ENCODE measurements around the gene CCNY. TPM values are rescaled to one million over a fixed set of nuclear protein-coding genes. Genes with fewer than 3 reads are reported as not detected.

Gene CCNY
- total RNA-seq, 1 donor from 2014 or later = 83.4 TPM

DNA sequence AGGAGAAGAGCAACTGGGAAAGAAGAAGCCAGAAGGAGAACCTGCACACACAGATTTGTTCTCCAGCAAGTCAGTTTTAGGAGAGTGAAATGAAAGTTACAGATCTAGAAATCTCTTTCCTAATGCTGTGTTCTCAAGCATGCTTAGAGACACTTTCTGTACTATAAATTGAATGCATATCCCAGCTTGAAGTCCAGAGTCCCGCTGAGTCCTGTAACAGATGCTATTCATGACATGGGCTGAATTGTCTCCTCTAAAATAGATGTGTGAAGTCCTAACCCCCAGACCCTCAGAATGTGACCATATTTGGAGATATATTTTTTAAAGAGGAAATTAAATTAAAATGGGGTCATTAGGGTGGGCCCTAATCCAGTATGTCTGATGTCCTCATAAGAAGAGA lies 222.0 kb downstream of the CCNY start:
- intact Hi-C loops (cut with DNase I) = no loop called here
- DNase-seq (ENCODE audit: low spot score) = no peak

DNA sequence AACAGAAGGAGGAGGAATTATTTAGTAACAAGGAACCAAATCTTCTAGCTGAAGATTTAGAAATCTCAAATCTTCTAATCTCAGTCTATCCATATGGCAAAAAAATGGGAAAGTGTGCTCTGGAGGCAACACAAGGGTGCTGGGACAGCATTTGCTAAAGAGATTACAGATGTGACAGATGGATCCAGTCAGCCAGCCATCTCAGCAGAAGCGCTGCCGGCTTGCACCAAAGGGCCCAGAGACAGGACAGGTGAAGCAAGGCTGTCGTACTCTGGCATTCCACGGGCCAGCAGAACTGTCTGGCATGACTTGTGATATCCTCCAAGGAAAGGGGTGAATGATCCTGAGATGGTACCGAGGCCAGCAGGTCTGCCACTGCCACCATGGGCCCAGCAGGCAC lies 223.1 kb downstream of the CCNY start:
- no peak for DNase-seq (ENCODE audit: low spot score)
- intact Hi-C loops (cut with DNase I) = no loop called here

DNA sequence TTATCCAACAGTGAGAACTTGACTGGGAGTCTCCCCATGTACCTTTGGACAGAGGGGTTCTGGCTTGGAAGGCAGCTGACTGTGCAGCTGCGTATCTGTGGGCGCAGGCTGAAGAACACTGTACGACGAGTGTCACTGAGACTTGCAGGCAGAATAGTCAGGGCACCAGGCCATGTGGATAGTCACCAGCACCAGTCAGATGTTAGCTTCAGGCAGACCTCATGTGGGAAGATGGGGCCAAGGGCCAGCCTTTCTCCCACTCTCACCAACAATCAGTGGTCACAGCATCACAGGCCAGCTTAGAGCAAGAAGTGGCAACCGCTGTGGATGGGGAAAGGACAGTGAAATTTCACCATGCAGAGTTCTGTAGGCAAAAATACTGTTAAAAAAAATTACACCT lies 225.4 kb downstream of the CCNY start:
- DNase-seq (ENCODE audit: low spot score) = no peak
- intact Hi-C loops (cut with DNase I) = loop anchor here (5.0 to 10.0 kb wide), 2 partner anchors 224 to 437 kb away; partner anchors contain the start of genes CCNY and CREM

DNA sequence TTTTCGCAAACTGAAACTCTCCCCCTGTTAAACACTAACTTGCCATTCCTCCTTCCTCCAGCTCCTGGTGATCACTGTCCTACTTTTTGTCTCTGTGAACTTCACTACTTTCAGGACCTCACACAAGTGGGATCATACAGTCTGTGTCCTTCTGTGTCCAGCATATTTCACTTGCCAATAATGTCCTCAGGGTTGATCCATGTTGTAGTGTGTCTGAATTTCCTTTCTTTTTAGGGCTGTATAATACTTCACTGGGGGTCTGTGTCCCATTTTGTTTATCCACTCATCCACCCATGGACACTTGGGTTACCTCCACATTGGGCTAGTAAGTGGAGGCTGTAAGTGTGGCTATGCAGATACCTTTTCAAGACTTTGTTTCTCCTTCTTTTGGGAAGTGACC lies 226.1 kb downstream of the CCNY start:
- intact Hi-C loops (cut with DNase I) = loop anchor here (5.0 to 10.0 kb wide), 2 partner anchors 225 to 438 kb away; partner anchors contain the start of genes CCNY and CREM
- no peak for DNase-seq (ENCODE audit: low spot score)

DNA sequence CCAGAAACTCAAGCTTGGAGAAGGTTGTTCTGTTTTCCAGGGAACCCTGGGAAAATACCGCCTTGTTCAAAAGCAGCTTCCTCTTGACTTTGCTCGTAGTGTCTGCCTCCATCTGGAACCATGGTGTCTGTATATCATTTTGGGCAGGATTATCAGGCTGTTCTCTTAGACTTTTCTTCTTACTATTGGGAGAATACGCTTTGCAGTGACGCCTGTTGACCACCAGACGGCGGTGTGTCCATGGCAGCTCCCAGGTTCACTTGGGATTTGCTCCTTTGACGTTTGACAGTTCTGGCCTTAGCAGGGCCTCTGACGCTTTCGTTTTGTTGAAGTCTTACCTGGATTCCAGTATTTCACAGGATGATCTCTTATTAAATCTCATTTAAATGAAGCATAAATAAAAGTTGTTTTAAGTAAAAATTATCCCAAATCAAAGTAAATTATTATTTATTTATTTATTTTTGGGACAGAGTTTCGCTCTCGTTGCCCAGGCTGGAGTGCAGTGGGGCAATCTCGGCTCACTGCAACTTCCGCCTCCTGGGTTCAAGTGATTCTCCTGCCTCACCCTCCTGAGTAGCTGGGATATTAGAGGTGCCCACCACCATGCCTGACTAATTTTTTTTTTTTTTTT lies 227.1 kb downstream of the CCNY start:
- no peak for DNase-seq (ENCODE audit: low spot score)
- intact Hi-C loops (cut with DNase I) = loop anchor here (5.0 to 10.0 kb wide), 2 partner anchors 226 to 439 kb away; partner anchors contain the start of genes CCNY and CREM

DNA sequence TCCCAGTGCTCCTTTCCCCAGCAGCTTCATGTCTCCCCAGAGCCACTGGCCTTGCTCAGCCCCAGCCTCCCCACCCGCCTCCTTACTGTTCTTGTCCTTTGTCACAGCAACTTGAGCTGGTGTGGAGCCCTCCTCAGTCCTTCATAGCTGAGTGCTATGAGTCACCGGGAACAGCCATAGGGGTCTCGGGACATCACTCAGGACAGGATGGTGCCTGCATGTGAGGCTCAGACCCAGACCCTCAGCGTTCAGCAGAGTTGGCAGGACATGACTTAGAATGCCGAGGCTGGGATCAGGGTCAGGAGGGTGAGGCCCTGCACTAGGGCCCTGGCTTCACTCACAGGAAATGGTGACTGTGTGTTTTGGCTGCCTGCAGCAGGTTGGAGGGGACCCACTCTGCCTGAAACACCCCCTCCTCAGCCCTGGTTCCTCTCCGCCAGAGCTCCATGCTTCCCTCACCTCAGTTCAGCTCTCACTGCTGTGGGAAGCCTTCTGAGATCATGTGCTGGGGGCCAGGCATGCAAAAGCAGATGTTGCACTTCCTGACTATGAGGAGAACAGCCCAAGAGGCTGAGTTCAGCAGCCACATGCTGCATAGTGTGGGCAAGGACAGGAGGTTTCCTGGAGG lies 228.1 kb downstream of the CCNY start:
- intact Hi-C loops (cut with DNase I) = loop anchor here (5.0 to 10.0 kb wide), 2 partner anchors 227 to 440 kb away; partner anchors contain the start of genes CCNY and CREM
- no peak for DNase-seq (ENCODE audit: low spot score)

DNA sequence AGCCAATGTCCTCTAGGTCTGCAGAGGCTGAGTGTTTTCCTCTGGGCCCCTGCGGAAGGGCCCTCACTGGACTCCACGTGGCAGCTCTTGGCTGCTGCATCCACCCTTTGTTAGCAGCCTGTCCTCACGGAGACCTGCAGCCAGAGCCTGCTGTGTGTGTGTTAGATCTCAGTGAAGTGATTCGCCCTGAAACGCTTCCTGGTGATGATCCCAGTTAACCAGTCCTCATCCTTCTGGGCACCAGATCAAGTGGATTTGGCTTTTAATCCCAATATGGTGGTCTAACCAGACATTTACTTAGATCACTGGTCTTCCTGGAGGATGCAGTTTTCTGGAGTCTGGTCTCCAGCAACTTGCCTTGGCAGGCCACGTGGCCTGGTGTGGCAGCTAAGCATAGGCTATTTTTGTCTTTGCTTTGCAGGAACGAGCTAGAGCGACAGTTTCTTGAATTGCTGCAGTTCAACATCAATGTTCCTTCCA lies 229.3 kb downstream of the CCNY start:
- intact Hi-C loops (cut with DNase I) = loop anchor here (5.0 to 10.0 kb wide), 2 partner anchors 93 to 441 kb away; partner anchors contain the start of gene CREM
- DNase-seq (ENCODE audit: low spot score) = no peak

DNA sequence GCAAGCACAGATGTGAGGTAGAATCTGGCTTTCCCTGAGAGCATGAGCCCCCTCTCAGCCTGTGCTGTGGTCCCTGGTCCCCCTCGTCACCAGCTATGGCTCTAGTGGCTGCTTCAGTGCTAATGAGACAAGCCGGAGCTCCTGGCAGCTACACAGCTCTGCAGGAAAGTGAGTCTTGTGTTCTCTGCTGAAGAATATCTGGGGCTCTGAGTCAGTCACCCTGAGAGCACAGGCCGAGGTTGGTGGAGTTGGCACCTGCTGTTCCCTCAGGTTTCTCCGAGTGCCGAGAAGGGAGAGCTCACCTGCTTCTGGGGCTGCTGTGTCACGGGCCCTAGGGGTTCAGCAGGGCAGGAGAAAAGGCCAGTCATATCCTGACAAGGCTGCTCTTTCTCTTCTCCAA lies 231.6 kb downstream of the CCNY start:
- DNase-seq (ENCODE audit: low spot score) = no peak
- intact Hi-C loops (cut with DNase I) = loop anchor here (5.0 to 10.0 kb wide), 2 partner anchors 96 to 443 kb away; partner anchors contain the start of gene CREM

DNA sequence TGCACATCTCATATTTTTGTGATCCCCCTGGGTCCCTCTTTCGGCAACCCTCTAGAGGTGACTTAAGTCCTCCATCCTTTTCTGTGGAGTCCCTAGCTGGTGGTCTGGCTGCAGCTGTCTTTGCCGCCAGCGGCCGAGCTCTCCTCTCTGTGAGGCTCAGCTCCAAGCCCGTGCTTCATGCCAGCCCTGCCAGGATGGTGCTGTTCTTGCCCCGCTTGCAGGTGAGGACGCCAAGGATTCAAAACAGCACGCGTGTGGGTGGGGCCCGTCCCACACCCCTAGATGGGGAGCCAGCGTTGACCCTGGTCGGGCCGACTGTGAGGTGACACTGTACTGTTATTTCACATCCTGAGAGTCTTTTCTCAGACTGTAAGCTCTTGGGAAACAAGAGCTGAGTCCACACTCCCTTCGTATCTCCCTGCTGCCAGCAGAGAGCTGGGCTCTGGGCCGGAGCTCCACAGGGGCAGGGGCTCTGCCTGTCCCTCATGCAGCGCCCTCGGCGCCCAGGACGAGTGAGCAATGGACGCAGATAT lies 232.2 kb downstream of the CCNY start:
- DNase-seq (ENCODE audit: low spot score) = no peak
- intact Hi-C loops (cut with DNase I) = loop anchor here (5.0 to 10.0 kb wide), 2 partner anchors 96 to 444 kb away; partner anchors contain the start of gene CREM

DNA sequence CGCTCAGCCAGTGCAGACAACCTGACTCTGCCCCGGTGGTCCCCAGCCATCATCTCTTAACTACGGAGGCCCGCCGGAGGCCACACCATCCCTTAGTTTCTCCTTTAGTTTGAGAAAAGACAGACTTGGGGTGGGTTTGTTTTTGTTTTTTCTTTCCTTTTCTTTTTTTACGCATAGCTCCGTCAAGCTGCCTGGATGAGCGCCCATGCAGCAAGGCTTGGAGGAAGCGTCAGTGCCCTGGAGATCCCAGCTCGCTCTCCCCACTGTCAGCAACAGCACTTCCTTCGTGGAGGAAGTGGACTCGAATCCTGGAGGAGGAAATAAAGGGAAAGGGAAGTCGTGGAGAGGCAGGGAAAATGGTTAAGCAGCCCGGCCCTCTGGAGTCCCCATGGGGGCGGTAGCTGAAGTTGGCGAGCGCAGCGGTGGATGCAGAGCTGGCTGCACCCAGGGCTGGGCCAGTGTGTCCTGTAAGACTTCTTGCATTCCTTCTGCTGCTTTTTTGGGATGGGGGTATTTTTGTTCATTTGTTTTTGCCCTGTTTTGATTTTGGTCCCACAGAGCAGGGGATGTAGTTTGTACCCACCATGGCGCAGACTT lies 232.9 kb downstream of the CCNY start:
- intact Hi-C loops (cut with DNase I) = loop anchor here (5.0 to 10.0 kb wide), 2 partner anchors 97 to 444 kb away; partner anchors contain the start of gene CREM
- DNase-seq (ENCODE audit: low spot score) = no peak

DNA sequence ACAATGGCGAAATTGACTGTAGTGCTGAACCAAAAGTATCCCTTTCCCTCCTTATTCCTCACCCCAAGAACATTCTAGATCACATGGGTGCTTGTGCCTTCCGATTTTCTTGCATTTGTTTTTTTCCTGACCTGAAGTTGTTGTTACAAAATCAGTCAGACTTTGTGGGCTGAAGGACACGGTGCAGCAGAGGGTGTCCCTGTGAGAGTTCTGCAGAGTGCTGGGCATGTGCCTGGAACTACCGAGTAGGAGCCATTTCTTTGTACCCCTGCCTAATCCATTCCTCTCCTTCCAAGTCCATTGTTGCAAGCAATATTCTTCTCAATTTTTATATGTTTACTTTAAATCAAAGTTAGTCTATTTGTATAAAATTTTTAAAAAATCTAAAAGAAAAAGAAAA lies 233.5 kb downstream of the CCNY start:
- intact Hi-C loops (cut with DNase I) = loop anchor here (5.0 to 10.0 kb wide), 2 partner anchors 98 to 445 kb away; partner anchors contain the start of gene CREM
- DNase-seq (ENCODE audit: low spot score) = no peak

DNA sequence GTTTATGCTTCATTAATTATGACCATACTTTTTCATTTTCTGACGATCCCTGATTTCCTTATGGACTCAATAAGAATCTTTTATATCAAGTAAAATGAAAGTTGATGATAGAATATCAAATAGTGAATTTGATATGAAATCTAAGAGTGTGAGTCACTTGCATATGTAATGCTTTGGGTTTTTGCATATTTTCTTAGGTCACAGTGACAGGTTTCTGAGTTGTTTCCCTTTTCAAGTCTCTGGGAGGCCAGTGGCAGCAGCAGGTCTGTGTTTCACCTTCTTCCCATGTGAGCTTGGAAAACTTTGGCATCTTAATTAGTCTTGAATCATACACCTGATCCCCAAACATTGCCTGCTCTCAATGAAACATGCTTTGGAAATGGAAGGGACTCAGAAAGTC lies 234.1 kb downstream of the CCNY start:
- intact Hi-C loops (cut with DNase I) = no loop called here
- DNase-seq (ENCODE audit: low spot score) = no peak

DNA sequence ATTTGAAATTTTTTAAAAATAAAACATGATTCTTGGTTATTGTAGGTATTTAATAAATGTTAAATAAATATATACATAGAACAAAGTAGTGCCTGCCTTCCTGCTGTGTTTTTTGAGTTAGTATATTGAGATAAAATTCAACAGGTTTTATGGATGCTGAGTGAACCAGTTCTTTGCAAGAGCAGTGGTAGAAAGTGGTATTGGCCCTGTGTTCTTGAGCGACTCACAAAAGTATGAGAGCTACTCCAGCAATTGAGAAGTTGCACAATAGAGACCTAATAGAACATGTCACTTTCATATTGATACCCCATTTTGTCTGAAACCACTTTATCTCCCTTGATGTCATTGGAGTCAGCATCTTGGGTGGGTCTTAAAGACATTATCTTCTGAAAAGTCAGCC lies 236.3 kb downstream of the CCNY start:
- DNase-seq (ENCODE audit: low spot score) = no peak
- intact Hi-C loops (cut with DNase I) = no loop called here

DNA sequence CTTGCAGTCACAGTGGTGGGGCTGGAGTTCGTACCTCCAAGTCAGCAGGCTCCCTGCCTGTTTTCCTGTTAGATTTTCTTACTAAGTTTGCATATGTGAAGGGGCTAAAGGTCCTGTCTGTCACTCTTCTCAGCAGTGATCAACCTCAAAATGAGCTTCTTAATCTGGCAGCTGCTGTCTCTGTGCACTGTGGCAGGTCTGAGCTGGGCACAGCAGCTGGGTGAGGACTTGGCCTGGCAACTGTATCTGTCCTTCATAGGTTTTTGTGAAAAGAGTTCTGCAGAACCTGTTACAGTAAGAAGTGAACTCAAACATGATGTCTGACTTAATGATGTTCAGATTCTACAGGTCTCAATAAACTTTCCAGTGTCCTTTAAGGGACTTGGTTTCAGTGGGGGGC lies 237.5 kb downstream of the CCNY start:
- intact Hi-C loops (cut with DNase I) = no loop called here
- no peak for DNase-seq (ENCODE audit: low spot score)

DNA sequence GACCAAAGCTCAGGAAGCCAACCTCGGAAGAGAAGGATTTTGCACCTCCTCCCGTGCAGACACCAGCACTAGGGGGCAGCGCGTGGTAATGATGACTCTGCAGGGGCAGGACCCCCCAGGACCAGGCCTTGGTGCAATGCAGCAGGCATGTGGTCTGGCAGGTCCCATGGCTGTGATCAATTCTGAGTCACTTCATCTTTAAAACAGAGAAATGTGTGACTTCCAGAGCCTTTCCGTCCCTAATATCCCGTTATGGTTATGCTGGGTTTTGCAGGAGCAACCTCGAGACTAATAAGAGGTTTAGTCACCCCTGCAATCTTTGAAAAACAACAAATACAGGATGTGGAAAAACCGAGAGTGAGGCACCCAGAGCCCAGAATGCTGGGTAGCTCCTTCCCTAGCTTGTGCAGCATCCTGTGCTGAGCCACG lies 238.6 kb downstream of the CCNY start:
- intact Hi-C loops (cut with DNase I) = no loop called here

DNA sequence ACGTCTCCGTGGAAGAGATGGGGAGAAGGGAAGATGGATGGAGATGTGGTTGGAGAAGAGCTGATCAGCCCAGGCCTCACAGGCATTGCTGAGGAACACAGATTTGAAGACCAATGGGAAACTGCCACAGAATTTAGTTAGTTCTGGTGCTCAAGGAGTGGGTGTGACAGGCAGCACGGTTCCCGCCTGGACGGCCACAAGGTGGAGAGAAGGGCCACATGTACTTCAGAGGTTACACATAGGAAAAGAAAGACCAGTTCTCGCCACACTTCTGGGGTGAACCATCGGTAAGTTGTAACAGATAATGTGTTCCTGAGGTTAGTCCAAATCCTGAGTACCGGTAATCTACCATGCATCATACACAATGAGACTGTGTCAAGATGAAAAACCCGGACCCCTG lies 239.3 kb downstream of the CCNY start:
- intact Hi-C loops (cut with DNase I) = no loop called here
- DNase-seq (ENCODE audit: low spot score) = no peak

More for the DNA sequence above, 238.6 kb downstream of the CCNY start:
- no peak for DNase-seq (ENCODE audit: low spot score)

DNA sequence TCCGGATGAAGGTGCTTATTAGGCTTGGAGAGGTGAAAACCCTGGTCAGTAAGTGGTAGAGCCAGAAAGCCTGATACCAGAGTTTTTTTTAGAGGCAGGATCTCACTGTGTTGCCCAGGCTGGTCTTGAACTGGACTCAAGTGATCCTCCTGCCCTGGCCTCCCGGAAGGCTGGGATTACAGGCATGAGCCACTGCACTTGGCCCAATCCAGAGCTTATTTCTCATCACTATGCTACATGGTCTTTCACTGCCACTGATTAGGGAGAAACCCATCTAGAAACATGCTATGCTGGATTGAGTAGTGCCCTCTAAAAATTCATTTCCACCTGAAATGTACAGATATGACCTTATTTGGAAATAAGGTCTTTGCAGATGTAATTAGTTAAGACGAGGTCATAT lies 240.4 kb downstream of the CCNY start:
- intact Hi-C loops (cut with DNase I) = no loop called here
- DNase-seq (ENCODE audit: low spot score) = no peak

DNA sequence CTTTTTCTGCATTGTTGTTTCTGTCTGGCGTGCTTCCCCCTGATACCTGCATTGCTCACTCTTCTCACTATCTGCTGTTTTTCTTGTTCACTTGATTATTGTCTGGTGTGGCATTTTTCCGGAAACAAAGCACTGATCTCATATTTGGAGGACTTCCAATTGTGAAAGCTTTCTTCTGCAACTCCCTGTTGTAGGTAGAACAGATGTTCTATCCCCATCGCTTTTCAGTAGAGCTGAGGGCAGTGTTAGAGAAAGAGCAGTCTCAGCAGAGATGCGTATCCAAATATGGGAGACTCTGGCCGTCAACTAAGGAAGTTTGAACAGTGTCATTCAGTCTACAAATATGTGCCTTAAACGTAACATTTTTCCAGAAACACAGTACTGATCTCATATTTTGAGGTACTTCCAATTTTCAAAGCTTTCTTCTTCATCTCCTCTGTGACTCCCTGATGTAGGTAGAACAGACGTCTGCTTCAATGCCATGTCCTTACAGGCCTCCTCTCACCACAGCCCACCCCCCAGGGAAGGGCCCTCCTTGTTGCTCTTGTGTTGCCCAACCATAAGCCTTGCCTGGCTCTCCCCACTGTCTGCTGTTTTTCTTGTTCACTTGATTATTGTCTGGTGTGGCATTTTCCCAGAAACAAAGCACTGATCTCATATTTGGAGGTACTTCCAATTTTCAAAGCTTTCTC lies 241.8 kb downstream of the CCNY start:
- intact Hi-C loops (cut with DNase I) = no loop called here
- DNase-seq (ENCODE audit: low spot score) = no peak

DNA sequence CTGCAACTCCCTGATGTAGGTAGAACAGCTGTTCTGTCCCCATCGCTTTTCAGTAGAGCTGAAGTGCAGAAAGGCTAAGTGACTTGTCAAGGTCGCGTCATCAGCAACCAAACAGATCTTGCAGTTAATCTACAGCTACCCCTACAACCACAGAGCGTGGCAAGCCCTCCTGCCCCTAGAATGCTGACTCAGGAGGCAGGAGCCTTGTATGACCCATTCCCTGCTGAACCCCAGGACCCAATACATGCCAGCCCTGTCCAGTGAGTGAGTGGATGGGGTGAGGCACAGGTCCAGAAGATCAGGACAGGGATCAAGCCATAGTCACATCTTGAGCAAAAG lies 242.3 kb downstream of the CCNY start:
- DNase-seq (ENCODE audit: low spot score) = no peak
- intact Hi-C loops (cut with DNase I) = no loop called here

DNA sequence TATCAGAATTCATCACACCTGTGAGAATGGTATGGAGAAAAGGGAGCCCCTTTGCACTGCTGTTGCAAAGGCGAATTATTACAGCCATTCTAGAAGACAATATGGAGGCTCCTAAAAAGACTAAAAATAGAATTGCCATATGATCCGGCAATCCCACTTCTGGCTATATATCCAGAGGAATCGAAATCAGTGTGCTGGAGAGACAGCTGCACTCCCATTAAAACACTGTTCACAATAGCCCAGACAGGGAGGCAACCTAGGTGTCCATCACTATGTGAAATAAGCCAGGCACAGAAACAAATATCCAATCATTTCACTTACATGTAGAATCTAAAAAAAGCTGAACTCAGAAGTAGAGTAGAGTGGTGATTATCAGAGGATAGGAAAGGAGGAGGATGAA lies 242.8 kb downstream of the CCNY start:
- intact Hi-C loops (cut with DNase I) = no loop called here

More for the DNA sequence above, 242.8 kb downstream of the CCNY start:
- no peak for DNase-seq (ENCODE audit: low spot score)

All from cardiac septum (tissue), 1 donor.